ENCODE data around the gene PDGFA.

PDGFA gene

DNA sequence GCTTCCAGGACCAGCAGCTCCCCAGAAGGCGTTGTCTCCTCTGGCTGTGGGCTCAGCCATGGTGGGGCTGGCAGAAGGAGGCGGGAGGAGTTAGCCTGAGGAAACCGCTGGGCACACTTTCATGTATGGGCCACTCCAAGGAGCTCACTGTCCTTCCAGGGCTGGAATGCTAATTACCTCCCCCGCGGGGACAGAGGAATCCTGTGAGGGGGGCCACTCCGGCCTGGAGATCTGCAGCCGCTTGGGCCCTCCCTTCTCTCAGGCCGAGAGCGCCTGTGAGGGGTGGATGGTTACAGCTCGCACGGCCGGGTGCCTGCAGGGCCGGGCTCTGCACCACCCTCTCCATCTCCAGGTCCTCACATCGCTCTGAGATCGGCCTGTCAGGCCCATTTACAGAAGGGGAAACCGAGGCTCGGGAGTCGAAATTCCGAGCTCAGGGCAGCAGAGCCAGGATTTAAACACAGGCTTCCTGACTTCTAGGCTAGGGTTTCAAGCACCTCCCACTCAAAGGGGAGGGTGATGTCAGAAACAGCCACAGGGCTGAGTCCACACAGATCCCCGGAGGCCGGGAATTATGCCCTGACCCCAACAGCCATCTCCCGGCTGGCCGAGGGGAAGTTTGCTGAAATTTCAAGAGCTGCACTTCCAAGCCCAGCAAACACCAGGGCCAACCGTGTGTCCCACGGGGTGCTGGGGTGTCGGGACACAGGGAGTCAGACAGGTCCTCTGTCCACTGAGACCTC is 59.1 kb downstream of the PDGFA start:
- no peak for DNase-seq (ENCODE audit: low read depth)

DNA sequence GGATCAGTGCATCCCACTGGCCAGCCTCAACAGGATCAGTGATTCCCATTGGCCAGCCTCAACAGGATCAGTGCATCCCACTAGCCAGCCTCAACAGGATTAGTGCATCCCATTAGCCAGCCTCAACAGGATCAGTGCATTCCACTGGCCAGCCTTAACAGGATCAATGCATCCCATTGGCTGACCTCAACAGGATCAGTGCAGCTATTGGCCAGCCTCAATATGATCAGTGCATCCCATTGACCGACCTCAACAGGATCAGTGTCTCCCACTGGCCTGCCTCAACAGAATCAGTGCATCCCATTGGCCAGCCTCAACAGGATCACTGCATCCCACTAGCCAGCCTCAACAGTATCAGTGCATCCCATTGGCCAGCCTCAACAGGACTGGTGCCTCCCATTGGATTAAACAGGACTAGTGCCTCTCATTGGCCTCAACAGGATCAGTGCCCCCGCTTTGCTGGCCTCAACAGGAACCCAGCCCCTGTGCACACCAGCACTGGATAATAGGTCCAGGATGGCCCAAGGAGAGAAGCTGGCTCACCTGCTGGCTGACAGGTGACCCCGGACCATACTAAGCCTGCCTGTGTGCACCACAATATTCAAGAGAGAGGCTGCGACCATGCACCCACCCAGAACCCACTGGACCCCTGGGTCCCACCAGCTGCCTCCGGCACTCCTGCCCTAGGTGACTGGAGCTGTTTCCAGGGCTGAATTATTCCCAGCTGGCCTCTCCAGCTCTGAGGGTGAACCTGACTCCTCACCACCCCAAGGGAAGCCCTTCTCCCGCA is 59.9 kb downstream of the PDGFA start:
- no peak for DNase-seq (ENCODE audit: low read depth)

DNA sequence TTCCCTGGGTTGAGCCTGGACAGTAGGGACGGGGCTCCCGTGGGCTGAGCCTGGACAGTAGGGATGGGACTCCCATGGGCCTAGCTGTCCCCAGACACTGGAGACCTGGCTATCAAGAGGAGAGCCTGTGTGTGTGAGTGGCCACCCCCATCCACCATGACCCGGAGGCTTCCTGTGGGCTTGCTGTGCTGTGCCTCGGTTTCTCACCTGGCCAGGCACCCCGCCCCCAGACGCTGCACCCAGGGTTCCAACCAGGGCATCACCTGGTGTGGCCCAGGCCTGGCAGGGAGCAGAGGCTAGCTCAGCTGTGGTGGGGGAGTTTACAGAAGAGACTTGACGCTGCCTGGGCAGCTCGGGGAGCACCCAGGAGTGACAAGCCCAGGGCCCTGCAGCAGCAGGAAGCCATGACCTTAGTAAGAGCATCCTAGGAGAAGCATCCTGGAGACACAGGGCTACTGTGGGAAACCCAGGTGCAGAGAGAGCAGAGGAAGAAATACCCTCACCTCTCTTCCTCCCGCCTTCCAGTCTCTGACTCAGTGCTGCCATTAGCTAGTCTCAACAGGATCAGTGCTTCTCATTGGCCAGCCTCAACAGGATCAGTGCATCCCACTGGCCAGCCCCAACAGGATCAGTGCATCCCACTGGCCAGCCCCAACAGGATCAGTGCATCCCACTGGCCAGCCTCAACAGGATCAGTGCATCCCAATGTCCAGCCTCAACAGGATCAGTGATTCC is 61.0 kb downstream of the PDGFA start:
- DNase-seq (ENCODE audit: low read depth), result no peak

DNA sequence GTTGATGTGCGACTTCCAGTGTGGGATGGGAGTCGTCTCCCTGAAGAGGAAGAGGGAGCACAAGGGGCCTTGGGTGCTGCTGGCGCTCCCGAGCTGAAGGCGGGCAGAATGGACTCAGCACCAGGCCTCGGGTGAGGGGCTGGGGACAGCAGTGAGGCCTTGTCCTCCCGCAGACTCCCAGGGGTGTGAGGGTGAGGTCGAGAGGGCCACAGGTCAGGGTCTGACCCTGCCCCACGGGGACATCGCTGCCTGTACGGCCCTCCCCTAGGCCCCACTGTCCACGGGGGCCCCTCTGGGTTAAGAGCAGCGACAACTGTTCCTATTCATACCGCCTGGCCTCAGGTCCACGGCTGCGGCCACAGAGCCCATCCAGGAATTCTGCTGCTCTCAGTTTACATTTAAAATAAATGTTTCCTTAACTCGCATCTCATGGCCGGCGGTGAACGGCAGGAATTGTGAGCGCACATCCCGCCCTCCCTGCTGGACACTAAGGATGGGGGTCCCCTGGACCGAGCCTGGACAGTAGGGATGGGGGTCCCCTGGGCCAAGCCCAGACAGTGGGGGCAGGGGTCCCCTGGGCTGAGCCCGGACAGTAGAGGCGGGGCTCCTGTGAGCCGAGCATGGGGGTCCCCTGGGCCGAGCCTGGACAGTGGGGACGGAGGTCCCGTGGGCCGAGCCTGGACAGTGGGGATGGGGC is 61.7 kb downstream of the PDGFA start:
- DNase-seq (ENCODE audit: low read depth), result no peak

DNA sequence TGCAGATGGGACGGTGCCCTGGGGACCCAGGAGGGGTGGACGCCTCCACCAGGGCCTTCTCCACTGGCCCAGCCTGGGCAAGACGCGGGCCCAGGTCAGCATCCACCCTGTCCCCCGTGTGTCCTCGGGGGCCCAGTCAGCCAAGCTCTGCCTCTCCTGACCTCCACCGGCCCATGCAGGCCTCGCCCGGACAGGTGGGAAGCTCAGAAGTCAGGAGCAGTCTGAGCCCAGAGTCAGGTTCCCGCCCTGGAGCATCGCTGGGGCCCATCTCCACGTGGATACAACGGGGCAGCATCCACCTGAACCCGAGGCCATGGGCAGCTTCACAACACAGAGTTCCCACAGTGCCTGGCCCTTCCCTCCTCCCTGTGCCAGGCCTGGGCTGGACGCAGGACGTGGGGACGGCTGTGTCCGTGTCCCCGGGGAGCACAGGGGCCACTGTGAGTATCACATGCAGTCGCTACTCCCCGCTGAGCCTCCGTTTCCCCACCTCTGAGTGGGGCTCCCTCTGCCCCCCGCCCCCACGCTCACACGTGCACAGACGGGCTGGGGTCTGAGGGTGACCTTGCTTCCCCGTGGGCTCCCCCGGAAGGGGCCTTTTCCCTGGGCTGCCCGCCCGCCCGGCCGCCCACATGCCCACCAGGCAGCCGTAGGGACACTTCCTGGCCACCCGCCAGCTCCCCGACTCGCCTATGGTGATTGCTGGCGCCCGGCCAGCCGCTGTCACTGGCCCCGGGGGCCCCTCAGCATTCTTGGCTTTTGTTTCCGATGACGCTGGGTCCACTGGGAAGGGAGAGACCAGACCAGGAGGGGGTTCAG is 64.3 kb downstream of the PDGFA start:
- DNase-seq (ENCODE audit: low read depth), result no peak

DNA sequence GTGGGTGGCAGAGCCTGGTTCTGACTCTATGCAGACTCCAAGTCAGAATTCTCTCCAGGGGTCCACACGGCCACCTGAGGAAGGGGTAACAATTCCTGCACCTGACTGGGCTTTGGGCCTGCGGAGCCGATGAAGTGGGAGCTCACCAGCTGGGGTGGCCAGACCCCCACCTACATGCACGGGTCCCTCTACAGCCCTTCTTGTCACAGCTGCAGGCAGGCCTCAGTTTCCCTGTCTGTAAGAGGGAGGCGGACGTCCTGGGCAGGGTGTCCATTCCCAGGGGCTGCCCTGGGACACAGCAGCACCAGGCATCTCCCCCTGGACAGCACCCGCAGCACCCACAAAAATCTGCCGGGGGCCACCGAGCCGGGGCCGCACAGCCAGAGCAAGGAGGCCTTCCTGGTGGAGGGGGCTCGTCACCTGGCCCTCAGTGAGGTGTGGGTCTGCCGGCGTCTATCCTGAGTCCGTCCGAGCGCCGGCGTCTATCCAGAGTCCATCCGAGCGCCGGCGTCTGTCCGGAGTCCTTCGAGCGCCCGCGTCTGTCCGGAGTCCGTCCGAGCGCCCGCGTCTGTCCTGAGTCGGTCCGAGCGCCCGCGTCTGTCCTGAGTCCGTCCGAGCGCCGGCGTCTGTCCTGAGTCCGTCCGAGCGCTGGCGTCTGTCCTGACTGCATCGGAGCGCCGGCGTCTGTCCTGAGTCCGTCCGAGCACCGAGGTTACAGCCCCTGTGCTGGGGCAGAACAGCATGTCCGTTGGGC is 65.1 kb downstream of the PDGFA start:
- no peak for DNase-seq (ENCODE audit: low read depth)

DNA sequence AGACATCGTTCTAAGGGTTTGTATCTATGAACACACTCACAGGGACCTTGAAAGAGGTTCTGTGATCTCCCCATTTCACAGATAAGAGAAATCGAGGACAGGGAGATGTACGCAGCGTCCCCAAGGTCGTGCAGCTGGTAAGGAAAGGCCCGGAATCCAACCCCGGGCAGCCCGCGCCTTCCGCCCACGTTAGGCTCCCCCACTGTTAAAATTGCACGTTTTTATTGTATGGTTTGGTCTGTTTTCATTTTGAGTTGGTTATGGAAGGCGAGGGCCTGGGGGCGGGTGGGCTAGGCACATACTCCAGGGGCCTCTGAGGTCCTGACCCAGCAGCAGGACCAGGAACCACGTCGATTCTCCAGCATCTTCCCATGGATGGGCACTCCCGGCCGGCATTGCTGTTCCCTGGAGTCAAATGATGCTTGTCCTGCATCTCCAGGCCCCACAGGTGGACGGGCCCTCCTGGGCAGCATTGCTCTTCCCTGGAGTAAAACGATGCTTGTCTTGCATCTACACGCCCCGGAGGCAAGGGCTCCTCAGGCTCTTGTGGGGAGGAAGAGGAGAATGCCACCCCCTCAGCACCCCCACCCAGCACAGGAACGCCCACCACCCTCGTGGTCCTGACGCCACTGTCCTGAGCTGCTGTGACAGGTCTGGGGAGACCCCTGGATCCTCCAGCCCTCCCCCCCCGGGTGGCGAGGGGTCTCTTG is 65.9 kb downstream of the PDGFA start:
- DNase-seq (ENCODE audit: low read depth), result no peak

DNA sequence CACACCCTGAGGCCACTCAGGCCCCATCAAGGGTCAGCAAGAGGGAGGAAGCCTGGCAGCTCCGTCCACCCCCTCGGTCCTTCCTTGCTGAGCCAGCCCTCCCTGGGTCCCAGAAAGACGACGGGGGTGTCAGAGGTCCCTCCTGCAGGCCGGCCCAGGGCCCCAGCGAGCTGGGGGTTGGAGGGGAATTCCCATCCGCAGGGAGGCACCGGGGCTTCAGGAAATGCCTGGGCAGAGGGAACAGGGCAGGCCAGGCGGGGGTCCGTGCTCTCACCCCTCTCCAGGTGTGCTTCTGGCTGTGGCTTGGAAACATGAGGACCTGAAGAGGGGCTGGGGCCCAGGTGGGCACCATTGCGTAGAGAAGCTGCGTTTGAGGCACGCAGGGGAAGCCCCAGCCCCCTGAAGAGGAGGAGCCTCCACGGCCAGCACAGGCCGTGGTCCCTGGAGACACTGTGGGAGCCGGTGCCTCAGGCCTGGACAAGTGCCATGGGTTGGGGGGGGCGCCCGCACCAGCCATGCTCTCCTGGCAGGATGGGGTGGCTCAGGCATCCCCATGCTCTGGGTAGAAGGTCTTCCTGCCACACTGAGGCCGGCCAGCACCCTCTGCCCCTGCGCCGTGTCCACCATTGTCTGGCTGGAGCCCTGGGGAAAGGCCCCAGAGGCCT is 66.7 kb downstream of the PDGFA start:
- no peak for DNase-seq (ENCODE audit: low read depth)

DNA sequence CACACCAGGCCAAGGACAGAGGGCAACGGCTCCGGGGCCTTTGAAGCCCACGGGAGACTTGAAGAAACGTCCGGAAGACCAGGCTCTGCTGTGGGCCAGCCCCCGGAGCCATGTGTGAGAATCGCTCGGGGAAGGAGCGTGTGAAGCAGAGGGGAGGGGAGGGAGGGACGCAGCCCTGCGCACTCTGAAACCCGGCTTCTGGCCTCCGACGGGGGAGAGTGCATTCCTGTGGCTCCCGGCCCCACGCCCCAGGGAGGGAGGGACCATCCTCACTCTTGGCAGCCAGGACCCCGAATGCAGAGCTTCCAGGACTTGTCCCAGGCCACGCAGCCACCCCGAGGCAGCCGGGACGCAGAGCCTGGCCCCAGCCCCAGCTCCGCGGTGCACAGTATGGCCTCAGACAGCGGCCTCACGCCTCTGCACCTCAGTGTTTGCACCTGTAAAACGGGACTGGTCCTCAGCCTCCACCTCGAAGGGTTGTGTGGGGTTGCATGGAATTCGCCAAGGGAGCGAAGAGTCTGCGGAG is 67.4 kb downstream of the PDGFA start:
- no peak for DNase-seq (ENCODE audit: low read depth)

DNA sequence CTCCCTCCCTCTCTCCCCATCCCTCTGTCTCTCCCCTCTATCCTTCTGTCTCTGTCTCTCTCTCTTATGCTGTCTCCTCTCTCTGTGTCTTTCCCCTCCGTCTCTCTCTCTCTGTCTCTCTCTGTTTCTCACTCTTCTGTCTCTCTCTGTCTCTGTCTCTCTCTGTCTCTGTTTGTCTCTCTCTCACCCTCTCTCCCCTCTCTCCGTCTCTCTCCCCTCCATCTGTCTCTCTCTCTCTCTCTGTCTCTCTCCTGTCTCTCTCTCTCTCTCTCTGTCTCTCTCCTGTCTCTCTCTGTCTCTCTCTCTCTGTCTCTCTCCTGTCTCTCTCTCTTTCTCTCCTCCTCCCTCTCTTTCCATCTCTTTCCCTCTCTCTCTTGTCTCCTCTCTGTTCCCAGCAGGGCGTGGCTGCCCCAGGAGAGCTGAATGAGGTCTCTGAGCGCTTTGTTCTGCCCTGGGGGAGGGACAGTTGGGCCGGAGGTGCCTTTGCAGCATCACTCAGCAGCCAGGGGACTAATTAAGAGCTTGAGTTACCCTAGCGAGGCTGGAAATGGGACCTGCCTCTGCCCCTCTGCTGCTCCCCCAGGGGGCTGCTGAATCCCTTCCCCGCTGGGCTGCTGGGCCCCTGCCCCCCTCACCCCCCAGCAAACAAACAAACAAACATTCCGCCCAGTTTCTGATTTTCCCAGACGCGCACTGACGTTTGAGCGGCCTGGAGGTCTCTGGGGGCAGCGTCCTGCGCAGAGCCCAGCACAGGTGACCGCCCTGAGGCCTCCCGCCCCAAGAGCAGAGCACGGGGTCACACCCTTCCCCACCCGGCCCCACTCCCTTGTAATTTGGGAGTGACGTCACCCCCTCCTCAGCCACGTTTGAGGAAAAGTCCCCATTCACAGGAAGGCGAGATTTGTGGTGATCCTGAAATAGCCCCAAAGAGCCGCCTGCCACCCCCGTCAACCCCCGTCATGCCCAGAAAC is 68.1 kb downstream of the PDGFA start:
- DNase-seq (ENCODE audit: low read depth), result no peak

DNA sequence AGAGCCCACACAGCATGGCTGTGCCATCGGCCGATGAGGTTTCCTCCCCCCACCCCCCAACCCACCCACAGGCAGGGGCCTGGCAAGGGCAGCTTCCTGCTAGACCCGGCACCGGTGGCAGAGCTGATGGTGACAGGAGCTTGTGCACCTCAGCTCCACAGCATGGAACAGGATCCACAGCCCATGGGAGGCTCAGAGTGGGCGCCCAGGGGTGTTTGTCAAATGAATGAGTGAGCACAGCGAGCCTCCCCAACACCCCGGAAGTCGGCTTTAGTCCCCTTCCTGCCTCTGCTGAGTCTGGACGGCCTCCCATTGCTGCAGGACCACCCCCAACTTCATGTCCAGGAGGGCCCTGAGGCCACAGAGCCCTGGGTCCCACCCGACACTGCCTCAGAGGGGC is 68.9 kb downstream of the PDGFA start:
- peak; percentile 5 for DNase-seq (ENCODE audit: low read depth)

DNA sequence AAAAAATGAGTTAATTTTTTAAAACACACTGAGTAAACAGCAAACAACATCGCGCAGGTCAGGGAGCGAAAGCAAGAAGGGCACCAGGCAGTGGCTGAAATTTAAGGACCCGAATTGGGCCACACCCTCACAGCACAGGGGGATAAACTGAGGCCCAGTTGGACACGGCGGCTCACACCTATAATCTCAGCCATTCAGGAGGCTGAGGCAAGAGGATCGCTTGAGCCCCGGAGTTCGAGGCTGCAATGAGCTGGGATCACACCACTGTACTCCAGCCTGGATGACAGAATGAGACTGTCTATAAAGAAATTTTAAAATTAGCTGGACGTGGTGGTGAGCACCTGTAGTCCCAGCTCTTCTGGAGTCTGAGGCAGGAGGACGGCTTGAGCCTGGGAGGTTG is 69.6 kb downstream of the PDGFA start:
- DNase-seq (ENCODE audit: low read depth), result no peak

DNA sequence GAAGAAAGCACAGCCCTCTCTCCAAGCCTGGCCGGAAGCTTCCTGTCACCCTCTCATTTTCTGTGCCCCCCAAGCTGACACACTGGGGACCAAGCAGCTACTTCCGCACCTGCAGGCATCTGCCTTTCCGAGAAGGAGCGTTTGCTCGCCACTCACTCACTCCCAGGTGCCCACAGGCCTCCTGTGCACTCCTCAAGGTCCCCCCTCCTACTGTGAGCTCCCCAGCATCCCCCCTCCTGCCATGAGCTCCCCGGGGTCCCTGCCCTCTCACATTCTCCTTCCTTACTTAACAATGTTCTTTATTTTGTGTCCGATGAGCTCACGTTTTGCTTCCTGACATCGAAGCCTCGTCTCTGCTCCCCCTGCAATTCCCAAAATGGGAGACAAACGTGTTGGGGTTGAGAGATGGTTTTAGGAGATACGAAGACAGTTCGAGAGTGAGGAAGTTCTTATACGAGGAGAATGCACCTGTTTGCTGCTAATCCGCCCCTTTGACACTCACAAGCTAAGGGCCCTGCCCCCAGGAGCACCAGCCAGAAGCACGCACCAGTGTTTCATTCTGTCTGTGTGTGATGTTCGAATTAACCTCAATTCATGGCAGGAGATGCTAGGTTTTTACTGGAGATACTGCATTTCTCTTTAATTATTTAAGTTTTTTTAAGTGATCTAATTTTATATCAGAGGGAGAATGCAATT is 70.2 kb downstream of the PDGFA start:
- no peak for DNase-seq (ENCODE audit: low read depth)

DNA sequence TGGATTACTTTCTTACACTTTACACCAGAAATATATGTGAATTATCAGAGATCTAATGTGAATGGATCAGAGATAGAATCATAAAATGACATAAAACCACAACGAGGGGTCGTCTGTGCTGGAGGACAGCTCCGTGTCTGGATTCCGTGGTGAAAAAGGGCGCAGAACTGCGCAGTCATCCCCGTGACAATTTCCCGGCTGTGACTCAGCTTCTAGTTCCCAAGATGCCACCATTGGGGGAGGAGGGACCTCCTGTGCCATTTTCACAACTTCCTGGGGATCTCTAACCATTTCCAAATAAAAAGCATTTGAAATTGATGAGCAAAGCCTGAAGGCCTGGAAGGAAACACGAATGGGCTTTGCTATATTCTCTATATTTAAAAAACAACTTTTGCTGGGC is 72.1 kb downstream of the PDGFA start:
- no peak for DNase-seq (ENCODE audit: low read depth)
